ENCODE data around the gene PSMC6. TPM values are rescaled to one million over a fixed set of nuclear protein-coding genes. Genes with fewer than 3 reads are reported as not detected.

Gene PSMC6
- total RNA-seq, 2 donors from 2014 or later: 123 to 129 TPM

GRCh38 chr14:52776816-52777215 lies 69.8 kb downstream of the PSMC6 start:
- ATAC-seq (no peak), DNase-seq (ENCODE audit: low spot score) (no peak)
- Mint-ChIP-seq H3K27ac (no peak overlapping the region), H3K4me1 (ENCODE audit: low read depth in 2 of 2) (no peaks in the 10 kb centered on the region), H3K4me3 (no peak overlapping the region), H3K36me3 (peaks cover 23% of the 10 kb centered on the region), H3K27me3 (no peaks in the 10 kb centered on the region), H3K9me3 (no peaks in the 10 kb centered on the region)

Other genes starting within 250 kb of the PSMC6 start
- 10 to 100 TPM in 1 of 2 donors, 1 to 10 TPM in 1; 6.4 to 16.3 TPM for gene TXNDC16, start 154.7 kb upstream of the PSMC6 start, total RNA-seq
- gene GPR137C, start 154.4 kb upstream of the PSMC6 start, total RNA-seq: under 1 TPM; 0.36 to 0.38 TPM
- 100 to 1,000 TPM; 142 to 146 TPM for gene ERO1A, start 11.6 kb upstream of the PSMC6 start, total RNA-seq
- gene STYX, start 23.0 kb downstream of the PSMC6 start, total RNA-seq: 10 to 100 TPM; 11.9 to 13.2 TPM
- 10 to 100 TPM; 25.9 to 31.4 TPM for gene GNPNAT1, start 84.4 kb downstream of the PSMC6 start, total RNA-seq
- gene FERMT2, start 243.8 kb downstream of the PSMC6 start, total RNA-seq: under 1 TPM; 0.62 to 0.78 TPM